HepG2 (cell line): ENCODE data around the gene NEIL3. TPM values are rescaled to one million over a fixed set of nuclear protein-coding genes. Genes with fewer than 3 reads are reported as not detected.

Experiments used
- ATAC-seq: fragments of 200-7000 bp; cut with Tn5 transposase; 3 replicates; pipeline ENCODE4 v1.9.1; 2020; ENCODE audit warnings: mild to moderate bottlenecking, moderate library complexity
- BruUV-seq: library from RNA; stranded (reverse); fragments of 400-500 nt; replicated peaks from 2 replicates; lab custom pipeline; 2021; lab: Mats Ljungman, UMichigan
- CTCF ChIA-PET: fragments of 300-600 bp; formaldehyde crosslinking; extraction: SDS; loops from one replicate; lab custom pipeline; 2021; ENCODE audit warnings: low total read pairs, inconsistent platforms, low intra/inter-chr PET ratio; lab: Yijun Ruan, JAX
- POLR2A ChIA-PET: fragments of 350-600 bp; sonication (Branson Sonifier 250); formaldehyde crosslinking; loops from one replicate; lab custom pipeline; 2020; ENCODE audit warnings: antibody characterized with exemption, inconsistent platforms; lab: Yijun Ruan, JAX
- DNase-seq: peaks from one replicate; pipeline ENCODE4 v3.0.0-alpha.2; 2015; ENCODE audit warnings: low spot score
- FAIRE-seq: peaks from 3 replicates; lab custom pipeline; 2011; peaks lifted over from hg19 to GRCh38; lab: Jason Lieb, UNC
- H2AFZ ChIP-seq: one replicate; pipeline ENCODE4 v1.6.1; 2011; ENCODE audit warnings: low read length, inconsistent platforms
- H3K27ac ChIP-seq: fragments of 300-600 bp; 3 replicates; pipeline ENCODE4 v1.8.0; 2011; ENCODE audit warnings: mixed run types, mild to moderate bottlenecking, mixed read lengths, low read length, inconsistent platforms; ENCODE audit not compliant: insufficient read depth; ENCODE audit errors: extremely low read length
- H3K27me3 ChIP-seq, 2 experiments: fragments of 200-600 bp in 1 of 2; 2 replicates in 1 of 2; 3 replicates in 1 of 2; pipeline versions ENCODE4 v1.6.0 to v1.8.0; 2011; ENCODE audit warnings: low read length in 2 of 2, mild to moderate bottlenecking in 2 of 2, moderate library complexity in 2 of 2, inconsistent platforms in 1 of 2; ENCODE audit not compliant: insufficient read depth in 2 of 2, control insufficient read depth in 1 of 2
- H3K36me3 ChIP-seq, 2 experiments: fragments of 200-600 bp in 1 of 2; replicated peaks in 1 of 2; 2 replicates in 1 of 2; 3 replicates in 1 of 2; pipeline versions ENCODE4 v1.5.1 to v1.8.0; 2011; ENCODE audit warnings: low read length in 2 of 2, inconsistent platforms in 1 of 2; ENCODE audit not compliant: insufficient read depth in 2 of 2, control insufficient read depth in 1 of 2
- H3K4me1 ChIP-seq: 2 replicates; pipeline ENCODE4 v1.5.1; 2012; ENCODE audit warnings: low read length, inconsistent platforms; ENCODE audit not compliant: insufficient read depth
- H3K4me2 ChIP-seq: 2 replicates; pipeline ENCODE4 v1.6.0; 2011; ENCODE audit warnings: low read depth, low read length, inconsistent platforms
- H3K4me3 ChIP-seq, 3 experiments: fragments of 200-600 bp in 1 of 3; sonication (generic), shearing (Covaris generic) in 1 of 3; replicated peaks in 1 of 3; 2 replicates each; pipeline ENCODE4 v1.5.1; 2011 to 2016; ENCODE audit warnings: low read length in 3 of 3, inconsistent platforms in 2 of 3, low read depth in 2 of 3, mild to moderate bottlenecking in 2 of 3, control low read depth in 1 of 3, mixed read lengths in 1 of 3; ENCODE audit not compliant: insufficient read depth in 1 of 3
- H3K79me2 ChIP-seq: one replicate; pipeline ENCODE4 v1.6.1; 2011; ENCODE audit warnings: low read length, inconsistent platforms; ENCODE audit not compliant: insufficient read depth
- H3K9ac ChIP-seq: 2 replicates; pipeline ENCODE4 v1.6.0; 2011; ENCODE audit warnings: mild to moderate bottlenecking, low read depth, low read length, inconsistent platforms; ENCODE audit not compliant: insufficient read depth
- H3K9me3 ChIP-seq: 2 replicates; pipeline ENCODE4 v1.5.1; 2012; ENCODE audit warnings: mild to moderate bottlenecking, low read length
- H4K20me1 ChIP-seq: 2 replicates; pipeline ENCODE4 v1.6.0; 2011; ENCODE audit warnings: inconsistent platforms, mild to moderate bottlenecking, low read length, moderate library complexity; ENCODE audit not compliant: insufficient read depth
- ATF7 ChIP-seq, 2 experiments: fragments of 450-650 bp in 1 of 2; sonication (generic) in 1 of 2; formaldehyde crosslinking in 1 of 2; IDR thresholded peaks; 2 replicates each; pipeline versions ENCODE4 v1.4.0 to v1.6.1; 2016 to 2020; ENCODE audit warnings: antibody characterized with exemption in 1 of 2, mild to moderate bottlenecking in 1 of 2, missing genetic modification reagents in 1 of 2
- CREB1 ChIP-seq, 2 experiments: fragments of 450-650 bp in 1 of 2; IDR thresholded peaks; 2 replicates each; pipeline ENCODE4 v1.6.1; 2016 to 2017; ENCODE audit warnings: control low read depth in 1 of 2, mild to moderate bottlenecking in 1 of 2, missing compliant biosample characterization in 1 of 2, missing genetic modification characterization in 1 of 2
- HNRNPH1 ChIP-seq: fragments of 200-400 bp; formaldehyde crosslinking; optimal IDR thresholded peaks from 2 replicates; pipeline ENCODE3; 2017; ENCODE audit warnings: mild to moderate bottlenecking, low read depth, low read length
- IKZF5 ChIP-seq: IDR thresholded peaks from 2 replicates; pipeline ENCODE4 v1.6.1; 2018; ENCODE audit warnings: missing genetic modification reagents, mild to moderate bottlenecking, missing compliant biosample characterization
- ISL2 ChIP-seq: sonication (generic); formaldehyde crosslinking; IDR thresholded peaks from 2 replicates; pipeline ENCODE4 v1.5.0; 2020; ENCODE audit warnings: missing genetic modification reagents
- NR2F6 ChIP-seq, 2 experiments: IDR thresholded peaks; 2 replicates each; pipeline ENCODE4 v1.6.1; 2016; ENCODE audit warnings: antibody characterized with exemption in 1 of 2, mild to moderate bottlenecking in 1 of 2
- RARA ChIP-seq: IDR thresholded peaks from 2 replicates; pipeline ENCODE4 v1.6.1; 2016; ENCODE audit warnings: missing genetic modification reagents, missing compliant biosample characterization
- RORA ChIP-seq: sonication (generic); formaldehyde crosslinking; IDR thresholded peaks from 2 replicates; pipeline ENCODE4 v1.5.0; 2020; ENCODE audit warnings: mild to moderate bottlenecking, missing genetic modification reagents, moderate library complexity
- ZBTB21 ChIP-seq: sonication (generic); formaldehyde crosslinking; IDR thresholded peaks from 2 replicates; pipeline ENCODE4 v1.4.0; 2020; ENCODE audit warnings: missing genetic modification reagents
- ZNF740 ChIP-seq: sonication (generic); formaldehyde crosslinking; IDR thresholded peaks from 2 replicates; pipeline ENCODE4 v1.4.0; 2020; ENCODE audit warnings: missing genetic modification reagents
- WGBS: methylation state at CpG from one replicate; pipeline ENCODE4 v1.1.6; 2017; ENCODE audit warnings: low lambda C conversion rate; 5-methylcytosine and 5-hydroxymethylcytosine counted together
- in situ Hi-C: cut with HindIII; loops from 2 replicates; pipeline ENCODE4 v1.10.0; 2017; ENCODE audit warnings: low pct_unique_long_range_greater_than_20kb; ENCODE audit not compliant: extremely low pct_ligation_motif_present
- intact Hi-C: fragments of 100-400 bp; cut with micrococcal nuclease; formaldehyde crosslinking; loops from one replicate; pipeline ENCODE4 v1.10.0; 2022; ENCODE audit not compliant: unreplicated experiment
- polyA plus RNA-seq, 8 experiments: library from polyadenylated mRNA; depleted of rRNA in 3 of 8; stranded (reverse) in 7 of 8; unstranded in 1 of 8; fragments of >200 nt; fragmentation: Illumina TruSeq in 4 of 8; extraction: Trizol in 4 of 8; gene quantifications; 2 replicates each; pipeline versions ENCODE4 v1.2.1 to v1.2.3, GENCODE V29; 2011 to 2016; ENCODE audit warnings: low read depth in 4 of 8, missing spikeins in 1 of 8, mixed read lengths in 1 of 8; ENCODE audit not compliant: insufficient read depth in 1 of 8
- total RNA-seq, 5 experiments: library from RNA; depleted of rRNA; stranded (reverse); fragments of >200 nt; fragmentation: Illumina TruSeq; extraction: Trizol; gene quantifications; 2 replicates each; pipeline ENCODE4 v1.2.3, GENCODE V29; 2016; ENCODE audit warnings: low read depth in 1 of 5
- TF ChIP-seq, protein P1 (sequence below): sonication (generic); formaldehyde crosslinking; IDR thresholded peaks from 2 replicates; pipeline ENCODE4 v1.5.0; 2020; ENCODE audit warnings: mild to moderate bottlenecking, missing genetic modification reagents
- TF ChIP-seq, protein P2 (sequence below): sonication (generic); formaldehyde crosslinking; IDR thresholded peaks from 2 replicates; pipeline ENCODE4 v1.4.0; 2020; ENCODE audit warnings: missing genetic modification reagents

Gene NEIL3
- total and polyA plus RNA-seq, 2 of the 13 experiments (the other 11 are each of a cell fraction or from before 2014, with no cell fraction given), result 3.5 to 8.4 TPM

DNA sequence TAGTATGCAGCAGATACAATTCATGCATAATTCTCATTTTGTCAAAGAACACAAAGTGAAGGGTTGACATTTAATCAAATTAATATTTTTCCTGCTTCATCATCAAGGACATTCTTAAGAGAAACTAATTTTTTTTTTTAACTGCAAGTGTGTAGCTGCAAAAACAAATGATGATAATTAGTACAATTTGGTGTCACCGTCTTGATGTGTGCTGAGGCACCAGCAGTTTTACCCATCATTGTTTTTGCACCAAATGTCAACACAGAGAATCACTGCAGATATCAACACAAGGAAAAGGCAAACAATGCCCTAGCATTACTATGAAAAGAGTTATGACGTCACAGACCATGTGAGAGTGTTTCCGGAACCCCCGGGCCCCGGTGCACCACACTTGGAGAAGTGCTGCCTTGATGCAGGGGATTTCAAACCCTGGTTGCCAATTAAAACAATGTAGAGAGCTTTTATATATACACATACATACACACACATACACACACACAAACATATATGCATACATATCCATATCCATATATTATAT lies 76.7 kb downstream of the NEIL3 start:
- Histone ChIP-seq H2AFZ (no peak overlapping the region), H4K20me1 (no peaks in the 10 kb centered on the region), H3K9me3 (no peaks in the 10 kb centered on the region), H3K27me3 (no peaks in the 10 kb centered on the region; a peak in 1 of 5 replicates), H3K4me3 (no peak overlapping the region), H3K4me1 (peaks cover 9% of the 10 kb centered on the region), H3K79me2 (no peaks in the 10 kb centered on the region), H3K27ac (no peak overlapping the region), H3K36me3 (no peaks in the 10 kb centered on the region), H3K9ac (no peak overlapping the region), H3K4me2 (no peak overlapping the region)
- no peak for DNase-seq
- CTCF ChIA-PET, result no interaction called here
- in situ Hi-C loops, result no loop called here
- BruUV-seq, result no TSS peak
- intact Hi-C loops, result no loop called here
- TF ChIP-seq, protein P1, sequence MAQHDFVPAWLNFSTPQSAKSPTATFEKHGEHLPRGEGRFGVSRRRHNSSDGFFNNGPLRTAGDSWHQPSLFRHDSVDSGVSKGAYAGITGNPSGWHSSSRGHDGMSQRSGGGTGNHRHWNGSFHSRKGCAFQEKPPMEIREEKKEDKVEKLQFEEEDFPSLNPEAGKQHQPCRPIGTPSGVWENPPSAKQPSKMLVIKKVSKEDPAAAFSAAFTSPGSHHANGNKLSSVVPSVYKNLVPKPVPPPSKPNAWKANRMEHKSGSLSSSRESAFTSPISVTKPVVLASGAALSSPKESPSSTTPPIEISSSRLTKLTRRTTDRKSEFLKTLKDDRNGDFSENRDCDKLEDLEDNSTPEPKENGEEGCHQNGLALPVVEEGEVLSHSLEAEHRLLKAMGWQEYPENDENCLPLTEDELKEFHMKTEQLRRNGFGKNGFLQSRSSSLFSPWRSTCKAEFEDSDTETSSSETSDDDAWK (CRISPR knock-in tag), result no peak
- TF ChIP-seq ISL2 (CRISPR knock-in tag) (no peak), ZBTB21 (peak; percentile 52), NR2F6 (IDR thresholded peaks at IDR 0.05) (no peak), NR2F6 (CRISPR knock-in tag; IDR thresholded peaks at IDR 0.05) (no peak), CREB1 (IDR thresholded peaks at IDR 0.05) (peak; percentile 93), CREB1 (CRISPR knock-in tag; IDR thresholded peaks at IDR 0.05) (no peak), ATF7 (IDR thresholded peaks at IDR 0.05) (peak; percentile 66), ATF7 (CRISPR knock-in tag; IDR thresholded peaks at IDR 0.05) (no peak)
- no peak for FAIRE-seq
- WGBS, result 23% methylated on average over 5 of the region's 5 CpGs
- POLR2A ChIA-PET, result no interaction called here
- no peak for ATAC-seq

DNA sequence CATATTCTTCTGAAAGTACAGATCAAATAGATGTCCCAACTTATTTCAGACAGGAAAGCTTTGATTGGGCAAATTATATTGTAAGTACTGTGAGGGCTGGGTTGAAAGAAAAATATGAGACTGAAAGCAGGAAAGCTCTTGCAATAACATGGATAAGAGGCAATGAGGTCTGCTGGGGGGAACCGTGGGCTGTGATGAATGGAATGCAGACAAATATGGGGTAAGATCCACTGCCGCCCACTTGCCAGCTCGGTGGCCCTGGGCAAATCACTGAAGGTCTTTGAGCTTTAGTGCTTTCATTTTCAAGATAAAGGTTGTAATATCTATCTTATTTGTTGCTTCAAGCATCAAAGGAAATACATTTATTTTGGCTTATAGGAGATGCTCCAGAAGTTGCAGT lies 81.6 kb downstream of the NEIL3 start:
- Histone ChIP-seq H3K36me3 (no peaks in the 10 kb centered on the region), H3K9me3 (no peaks in the 10 kb centered on the region), H3K27ac (no peak overlapping the region), H4K20me1 (no peaks in the 10 kb centered on the region), H3K4me2 (0 out of 2 replicates have a peak overlapping the region, but pooled peaks have one; percentile 8), H3K4me3 (no peak overlapping the region), H3K27me3 (no peaks in the 10 kb centered on the region; a peak in 2 of 5 replicates), H3K79me2 (no peaks in the 10 kb centered on the region), H3K4me1 (peaks cover 14% of the 10 kb centered on the region), H2AFZ (no peak overlapping the region), H3K9ac (no peak overlapping the region)
- in situ Hi-C loops (no loop called here), intact Hi-C loops (loop anchor here (5.0 kb wide), 1 partner anchor 51 kb away; the partner anchor contains the start of gene AGA)
- no peak for FAIRE-seq
- no TSS peak for BruUV-seq
- DNase-seq, result no peak
- POLR2A ChIA-PET, result interaction anchor here (2.2 kb wide), 1 partner anchor 51 kb away, joined by 16 read pairs; the partner anchor contains the start of gene AGA
- CTCF ChIA-PET, result no interaction called here
- ATAC-seq, result peak; percentile 60
- 2% methylated on average over 3 of the region's 3 CpGs for WGBS
- no peak for TF ChIP-seq RORA (CRISPR knock-in tag)
- no peak for TF ChIP-seq HNRNPH1
- TF ChIP-seq ZNF740 (CRISPR knock-in tag), result no peak
- TF ChIP-seq RARA (CRISPR knock-in tag), result no peak
- no peak for TF ChIP-seq IKZF5
- TF ChIP-seq, protein P2, sequence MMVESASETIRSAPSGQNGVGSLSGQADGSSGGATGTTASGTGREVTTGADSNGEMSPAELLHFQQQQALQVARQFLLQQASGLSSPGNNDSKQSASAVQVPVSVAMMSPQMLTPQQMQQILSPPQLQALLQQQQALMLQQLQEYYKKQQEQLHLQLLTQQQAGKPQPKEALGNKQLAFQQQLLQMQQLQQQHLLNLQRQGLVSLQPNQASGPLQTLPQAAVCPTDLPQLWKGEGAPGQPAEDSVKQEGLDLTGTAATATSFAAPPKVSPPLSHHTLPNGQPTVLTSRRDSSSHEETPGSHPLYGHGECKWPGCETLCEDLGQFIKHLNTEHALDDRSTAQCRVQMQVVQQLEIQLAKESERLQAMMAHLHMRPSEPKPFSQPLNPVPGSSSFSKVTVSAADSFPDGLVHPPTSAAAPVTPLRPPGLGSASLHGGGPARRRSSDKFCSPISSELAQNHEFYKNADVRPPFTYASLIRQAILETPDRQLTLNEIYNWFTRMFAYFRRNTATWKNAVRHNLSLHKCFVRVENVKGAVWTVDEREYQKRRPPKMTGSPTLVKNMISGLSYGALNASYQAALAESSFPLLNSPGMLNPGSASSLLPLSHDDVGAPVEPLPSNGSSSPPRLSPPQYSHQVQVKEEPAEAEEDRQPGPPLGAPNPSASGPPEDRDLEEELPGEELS, result no peak
